Gastrocnemius medialis (tissue), 4 donors: ENCODE results near the gene DAAM1. TPM values are rescaled to one million over a fixed set of nuclear protein-coding genes. Genes with fewer than 3 reads are reported as not detected.

Experiments
- ATAC-seq, 2 donors: fragments of 150-250 bp; one replicate each; pipeline ENCODE4 v1.9.1; 2016
- DNase-seq, 2 donors: peaks; one replicate each; pipeline ENCODE4 v3.0.0-alpha.2; 2019
- H3K27ac ChIP-seq, 4 donors: fragments of 200-600 bp; sonication (generic); 1 replicate in 1 of 4; 2 replicates in 3 of 4; pipeline ENCODE4 v1.5.1; 2016 to 2018; ENCODE audit warnings: mild to moderate bottlenecking in 2 of 4, moderate library complexity in 1 of 4
- H3K27me3 ChIP-seq, 3 donors: fragments of 200-600 bp; sonication (generic) in 2 of 3; 1 replicate in 1 of 3; 2 replicates in 2 of 3; pipeline versions ENCODE4 v1.5.1 to v1.6.0; 2016 to 2019; ENCODE audit warnings: mild to moderate bottlenecking in 1 of 3, moderate library complexity in 1 of 3
- H3K36me3 ChIP-seq, 2 donors: fragments of 200-600 bp; sonication (generic) in 1 of 2; one replicate each; pipeline ENCODE4 v1.5.1; 2017 to 2018
- H3K4me1 ChIP-seq, 2 donors: fragments of 200-600 bp; sonication (generic) in 1 of 2; one replicate each; pipeline ENCODE4 v1.5.1; 2016 to 2017; ENCODE audit warnings: mild to moderate bottlenecking in 2 of 2
- H3K4me3 ChIP-seq, 4 donors: fragments of 200-600 bp; sonication (generic) in 3 of 4; 1 replicate in 1 of 4; 2 replicates in 3 of 4; pipeline ENCODE4 v1.5.1; 2016 to 2019; ENCODE audit warnings: mild to moderate bottlenecking in 2 of 4
- H3K9me3 ChIP-seq, 3 donors: fragments of 200-600 bp; sonication (generic) in 2 of 3; 1 replicate in 1 of 3; 2 replicates in 2 of 3; pipeline ENCODE4 v1.5.1; 2016 to 2019
- POLR2A ChIP-seq, 2 donors: fragments of 450-650 bp; IDR thresholded peaks; one replicate each; pipeline ENCODE4 v1.6.1; 2017; ENCODE audit warnings: antibody characterized with exemption in 2 of 2, mild to moderate bottlenecking in 2 of 2, moderate library complexity in 2 of 2
- in situ Hi-C, 4 donors: fragments of 200-750 bp; cut with MboI; loops; one replicate each; pipeline versions ENCODE4 v1.15.0 to v1.8.0; 2017; ENCODE audit warnings: low sequenced_read_pairs in 4 of 4
- intact Hi-C: fragments of 100-400 bp; cut with DNase I; formaldehyde crosslinking; loops from one replicate; pipeline ENCODE4 v1.15.1; 2023; ENCODE audit warnings: low total_unique reads
- total RNA-seq, 4 donors: library from RNA; depleted of rRNA; stranded (reverse); fragments of >200 nt; gene quantifications; one replicate each; pipeline versions ENCODE4 v1.1.0 to v1.2.3, GENCODE V29; 2016
- TF ChIP-seq, protein P1 (sequence below), 5 experiments: fragments of 450-650 bp in 3 of 5; fragments of 200-600 bp in 2 of 5; sonication (generic) in 2 of 5; IDR thresholded peaks in 4 of 5; conservative IDR thresholded peaks in 1 of 5; 1 replicate in 4 of 5; 2 replicates in 1 of 5; pipeline ENCODE4 v1.5.1; 2016 to 2019; ENCODE audit warnings: antibody characterized with exemption in 5 of 5, mild to moderate bottlenecking in 3 of 5, moderate library complexity in 3 of 5

Gene DAAM1
- total RNA-seq, 4 donors from 2014 or later = 4.4 to 13.9 (median 6.4) TPM

DNA sequence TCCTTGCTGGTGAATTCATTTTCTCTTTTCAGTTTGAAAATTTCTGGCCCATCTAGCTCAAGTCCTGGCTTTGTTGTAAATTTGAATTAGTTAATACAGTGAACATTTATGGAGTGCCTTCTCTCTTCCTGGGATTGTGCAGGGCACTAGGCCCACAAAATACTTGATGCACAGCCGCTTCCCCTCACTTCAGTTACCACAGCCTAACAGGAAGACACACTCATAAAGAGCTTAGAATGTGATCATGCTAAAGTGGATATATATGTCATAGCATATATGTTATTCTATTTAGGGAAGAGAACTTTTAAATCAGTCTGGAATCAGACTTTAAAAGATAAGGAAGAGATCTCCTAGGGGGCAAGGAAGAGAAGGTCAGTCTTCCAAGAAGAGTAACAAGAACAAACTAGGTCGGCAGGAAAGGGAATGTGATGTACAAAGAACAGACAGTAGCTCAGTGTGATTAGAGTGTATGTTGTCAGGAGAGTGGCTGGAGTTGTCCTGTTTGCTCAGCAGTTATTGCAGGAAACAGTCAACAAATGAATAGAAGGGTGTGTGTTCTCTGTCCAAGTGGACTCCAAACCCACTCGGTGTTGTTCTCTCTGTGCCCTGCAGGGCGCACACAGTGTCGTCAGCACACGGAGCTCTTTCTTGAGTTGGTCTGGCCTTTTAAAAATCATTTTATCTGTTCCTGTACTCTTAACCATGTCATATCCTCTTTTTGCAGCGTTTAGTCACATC, 74.4 kb downstream of the DAAM1 start:
- TF ChIP-seq, protein P1, sequence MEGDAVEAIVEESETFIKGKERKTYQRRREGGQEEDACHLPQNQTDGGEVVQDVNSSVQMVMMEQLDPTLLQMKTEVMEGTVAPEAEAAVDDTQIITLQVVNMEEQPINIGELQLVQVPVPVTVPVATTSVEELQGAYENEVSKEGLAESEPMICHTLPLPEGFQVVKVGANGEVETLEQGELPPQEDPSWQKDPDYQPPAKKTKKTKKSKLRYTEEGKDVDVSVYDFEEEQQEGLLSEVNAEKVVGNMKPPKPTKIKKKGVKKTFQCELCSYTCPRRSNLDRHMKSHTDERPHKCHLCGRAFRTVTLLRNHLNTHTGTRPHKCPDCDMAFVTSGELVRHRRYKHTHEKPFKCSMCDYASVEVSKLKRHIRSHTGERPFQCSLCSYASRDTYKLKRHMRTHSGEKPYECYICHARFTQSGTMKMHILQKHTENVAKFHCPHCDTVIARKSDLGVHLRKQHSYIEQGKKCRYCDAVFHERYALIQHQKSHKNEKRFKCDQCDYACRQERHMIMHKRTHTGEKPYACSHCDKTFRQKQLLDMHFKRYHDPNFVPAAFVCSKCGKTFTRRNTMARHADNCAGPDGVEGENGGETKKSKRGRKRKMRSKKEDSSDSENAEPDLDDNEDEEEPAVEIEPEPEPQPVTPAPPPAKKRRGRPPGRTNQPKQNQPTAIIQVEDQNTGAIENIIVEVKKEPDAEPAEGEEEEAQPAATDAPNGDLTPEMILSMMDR (IDR thresholded peaks at IDR 0.05 in 4 of 5, conservative IDR thresholded peaks at IDR 0.05 in 1 of 5) = no peak
- TF ChIP-seq POLR2A (IDR thresholded peaks at IDR 0.05) = no peak
- H3K9me3 ChIP-seq = no peaks in the 10 kb centered on the region
- H3K36me3 ChIP-seq = no peaks in the 10 kb centered on the region
- intact Hi-C loops (no loop called here), in situ Hi-C loops (no loop called here)
- no peak overlapping the region for H3K4me3 ChIP-seq
- ATAC-seq = no peak
- no peak overlapping the region for H3K27ac ChIP-seq
- DNase-seq = no peak
- no peaks in the 10 kb centered on the region for H3K27me3 ChIP-seq
- peaks cover 0 to 6% of the 10 kb centered on the region in 2 donors for H3K4me1 ChIP-seq

GRCh38 chr14:59265808-59266207, 77.3 kb downstream of the DAAM1 start:
- H3K4me1 ChIP-seq = peaks cover 0 to 6% of the 10 kb centered on the region in 2 donors
- ATAC-seq (no peak), DNase-seq (no peak)
- no peaks in the 10 kb centered on the region for H3K27me3 ChIP-seq
- no peak overlapping the region for H3K27ac ChIP-seq
- in situ Hi-C loops (no loop called here), intact Hi-C loops (no loop called here)
- H3K36me3 ChIP-seq = no peaks in the 10 kb centered on the region
- H3K9me3 ChIP-seq = no peaks in the 10 kb centered on the region
- no peak for TF ChIP-seq POLR2A (IDR thresholded peaks at IDR 0.05)
- TF ChIP-seq, protein P1 (IDR thresholded peaks at IDR 0.05 in 4 of 5, conservative IDR thresholded peaks at IDR 0.05 in 1 of 5) = no peak
- H3K4me3 ChIP-seq = no peak overlapping the region

GRCh38 chr14:59267046-59267445, 78.6 kb downstream of the DAAM1 start:
- Histone ChIP-seq H3K9me3 (no peaks in the 10 kb centered on the region), H3K36me3 (no peaks in the 10 kb centered on the region), H3K4me3 (no peak overlapping the region), H3K27ac (no peak overlapping the region), H3K27me3 (no peaks in the 10 kb centered on the region), H3K4me1 (peaks cover 0 to 6% of the 10 kb centered on the region in 2 donors)
- intact Hi-C loops (no loop called here), in situ Hi-C loops (no loop called here)
- TF ChIP-seq, protein P1 (IDR thresholded peaks at IDR 0.05 in 4 of 5, conservative IDR thresholded peaks at IDR 0.05 in 1 of 5) = no peak
- TF ChIP-seq POLR2A (IDR thresholded peaks at IDR 0.05) = no peak
- DNase-seq (no peak), ATAC-seq (no peak)

GRCh38 chr14:59268011-59268410, 79.5 kb downstream of the DAAM1 start:
- ATAC-seq (no peak), DNase-seq (no peak)
- Histone ChIP-seq H3K9me3 (no peaks in the 10 kb centered on the region), H3K4me1 (peaks cover 0 to under 1% of the 10 kb centered on the region in 2 donors), H3K27me3 (no peaks in the 10 kb centered on the region), H3K27ac (no peak overlapping the region), H3K36me3 (no peaks in the 10 kb centered on the region), H3K4me3 (no peak overlapping the region)
- in situ Hi-C loops (no loop called here), intact Hi-C loops (no loop called here)
- TF ChIP-seq POLR2A (IDR thresholded peaks at IDR 0.05) = no peak
- TF ChIP-seq, protein P1 (IDR thresholded peaks at IDR 0.05 in 4 of 5, conservative IDR thresholded peaks at IDR 0.05 in 1 of 5) = no peak
